Measurements from ENCODE around the gene MAP3K20. TPM values are rescaled to one million over a fixed set of nuclear protein-coding genes. Genes with fewer than 3 reads are reported as not detected.
"Not testable (repeated sequence)": the region's sequence is repeated elsewhere in the genome, so short reads cannot be mapped to it uniquely, and the experiment has no call there.

Gene MAP3K20
- total RNA-seq, 2 donors from 2014 or later: 10.1 to 11.9 TPM

GRCh38 chr2:173171321-173171720 is 95.7 kb downstream of the MAP3K20 start:
- H3K27me3 Mint-ChIP-seq (ENCODE audit: low read depth): peaks cover 9% of the 10 kb centered on the region
- H3K4me3 Mint-ChIP-seq: no peak overlapping the region
- no peak for DNase-seq
- peaks cover 0 to 1% of the 10 kb centered on the region in 2 donors for H3K36me3 Mint-ChIP-seq (ENCODE audit: insufficient read depth in 2 of 2)
- H3K9me3 Mint-ChIP-seq: peaks cover 0 to 3% of the 10 kb centered on the region in 2 donors
- ATAC-seq (replicated peaks in 1 of 2): no peak
- no peaks in the 10 kb centered on the region for H3K4me1 Mint-ChIP-seq (ENCODE audit: low read depth)
- H3K27ac Mint-ChIP-seq: no peak overlapping the region

GRCh38 chr2:173171924-173172643 is 96.4 kb downstream of the MAP3K20 start:
- no peak overlapping the region for H3K27ac Mint-ChIP-seq
- H3K27me3 Mint-ChIP-seq (ENCODE audit: low read depth): peaks cover 9% of the 10 kb centered on the region
- DNase-seq (no peak), ATAC-seq (replicated peaks in 1 of 2) (no peak)
- H3K4me1 Mint-ChIP-seq (ENCODE audit: low read depth): no peaks in the 10 kb centered on the region
- peaks cover 0 to 3% of the 10 kb centered on the region in 2 donors for H3K9me3 Mint-ChIP-seq
- H3K36me3 Mint-ChIP-seq (ENCODE audit: insufficient read depth in 2 of 2): peaks cover 0 to 1% of the 10 kb centered on the region in 2 donors
- no peak overlapping the region for H3K4me3 Mint-ChIP-seq

GRCh38 chr2:173174339-173174738 is 98.7 kb downstream of the MAP3K20 start:
- H3K36me3 Mint-ChIP-seq (ENCODE audit: insufficient read depth in 2 of 2); ATAC-seq (replicated peaks in 1 of 2); DNase-seq; H3K4me1 Mint-ChIP-seq (ENCODE audit: low read depth); H3K27me3 Mint-ChIP-seq (ENCODE audit: low read depth); H3K4me3 Mint-ChIP-seq; H3K27ac Mint-ChIP-seq; H3K9me3 Mint-ChIP-seq: not testable (repeated sequence)

- H3K9me3 Mint-ChIP-seq: peaks cover 0 to 3% of the 10 kb centered on the region in 2 donors
- no peak for DNase-seq
- peaks cover 9% of the 10 kb centered on the region for H3K27me3 Mint-ChIP-seq (ENCODE audit: low read depth)
- no peak overlapping the region for H3K27ac Mint-ChIP-seq
- no peak overlapping the region for H3K4me3 Mint-ChIP-seq
- H3K4me1 Mint-ChIP-seq (ENCODE audit: low read depth): no peaks in the 10 kb centered on the region
- peaks cover 0 to 1% of the 10 kb centered on the region in 2 donors for H3K36me3 Mint-ChIP-seq (ENCODE audit: insufficient read depth in 2 of 2)
- no peak for ATAC-seq (replicated peaks in 1 of 2)
Measured at GRCh38 chr2:173175222-173175621, 99.6 kb downstream of the MAP3K20 start.

GRCh38 chr2:173181982-173182381 is 106.3 kb downstream of the MAP3K20 start:
- H3K9me3 Mint-ChIP-seq: no peaks in the 10 kb centered on the region
- H3K36me3 Mint-ChIP-seq (ENCODE audit: insufficient read depth in 2 of 2): no peaks in the 10 kb centered on the region
- no peaks in the 10 kb centered on the region for H3K4me1 Mint-ChIP-seq (ENCODE audit: low read depth)
- ATAC-seq (replicated peaks in 1 of 2): no peak
- no peaks in the 10 kb centered on the region for H3K27me3 Mint-ChIP-seq (ENCODE audit: low read depth)
- no peak overlapping the region for H3K27ac Mint-ChIP-seq
- no peak for DNase-seq
- no peak overlapping the region for H3K4me3 Mint-ChIP-seq

GRCh38 chr2:173184031-173185004 is 108.7 kb downstream of the MAP3K20 start:
- no peak for ATAC-seq (replicated peaks in 1 of 2)
- DNase-seq: no peak
- no peaks in the 10 kb centered on the region for H3K36me3 Mint-ChIP-seq (ENCODE audit: insufficient read depth in 2 of 2)
- H3K27me3 Mint-ChIP-seq (ENCODE audit: low read depth): no peaks in the 10 kb centered on the region
- H3K9me3 Mint-ChIP-seq: no peaks in the 10 kb centered on the region
- no peak overlapping the region for H3K27ac Mint-ChIP-seq
- H3K4me1 Mint-ChIP-seq (ENCODE audit: low read depth): no peaks in the 10 kb centered on the region
- no peak overlapping the region for H3K4me3 Mint-ChIP-seq

- no peaks in the 10 kb centered on the region for H3K36me3 Mint-ChIP-seq (ENCODE audit: insufficient read depth in 2 of 2)
- DNase-seq: no peak
- no peak for ATAC-seq (replicated peaks in 1 of 2)
- H3K9me3 Mint-ChIP-seq: no peaks in the 10 kb centered on the region
- no peak overlapping the region for H3K4me3 Mint-ChIP-seq
- no peaks in the 10 kb centered on the region for H3K27me3 Mint-ChIP-seq (ENCODE audit: low read depth)
- H3K27ac Mint-ChIP-seq: no peak overlapping the region
- H3K4me1 Mint-ChIP-seq (ENCODE audit: low read depth): no peaks in the 10 kb centered on the region
Measured at GRCh38 chr2:173185437-173185836, 109.8 kb downstream of the MAP3K20 start.

GRCh38 chr2:173187941-173188788 is 112.5 kb downstream of the MAP3K20 start:
- H3K4me1 Mint-ChIP-seq (ENCODE audit: low read depth): no peaks in the 10 kb centered on the region
- no peak for ATAC-seq (replicated peaks in 1 of 2)
- H3K9me3 Mint-ChIP-seq: no peaks in the 10 kb centered on the region
- H3K27me3 Mint-ChIP-seq (ENCODE audit: low read depth): no peaks in the 10 kb centered on the region
- no peaks in the 10 kb centered on the region for H3K36me3 Mint-ChIP-seq (ENCODE audit: insufficient read depth in 2 of 2)
- H3K4me3 Mint-ChIP-seq: no peak overlapping the region
- no peak for DNase-seq
- no peak overlapping the region for H3K27ac Mint-ChIP-seq

- no peaks in the 10 kb centered on the region for H3K4me1 Mint-ChIP-seq (ENCODE audit: low read depth)
- no peaks in the 10 kb centered on the region for H3K9me3 Mint-ChIP-seq
- no peaks in the 10 kb centered on the region for H3K27me3 Mint-ChIP-seq (ENCODE audit: low read depth)
- no peaks in the 10 kb centered on the region for H3K36me3 Mint-ChIP-seq (ENCODE audit: insufficient read depth in 2 of 2)
- DNase-seq: no peak
- H3K27ac Mint-ChIP-seq: no peak overlapping the region
- ATAC-seq (replicated peaks in 1 of 2): no peak
- H3K4me3 Mint-ChIP-seq: no peak overlapping the region
Measured at GRCh38 chr2:173191601-173192000, 116.0 kb downstream of the MAP3K20 start.

GRCh38 chr2:173192071-173192470 is 116.4 kb downstream of the MAP3K20 start:
- DNase-seq (no peak), ATAC-seq (replicated peaks in 1 of 2) (no peak)
- Mint-ChIP-seq H3K36me3 (ENCODE audit: insufficient read depth in 2 of 2) (no peaks in the 10 kb centered on the region), H3K4me3 (no peak overlapping the region), H3K4me1 (ENCODE audit: low read depth) (no peaks in the 10 kb centered on the region), H3K27ac (no peak overlapping the region), H3K9me3 (no peaks in the 10 kb centered on the region), H3K27me3 (ENCODE audit: low read depth) (no peaks in the 10 kb centered on the region)

- Mint-ChIP-seq H3K4me3 (no peak overlapping the region), H3K9me3 (no peaks in the 10 kb centered on the region), H3K27me3 (ENCODE audit: low read depth) (no peaks in the 10 kb centered on the region), H3K27ac (no peak overlapping the region), H3K36me3 (ENCODE audit: insufficient read depth in 2 of 2) (no peaks in the 10 kb centered on the region), H3K4me1 (ENCODE audit: low read depth) (no peaks in the 10 kb centered on the region)
- ATAC-seq (replicated peaks in 1 of 2) (no peak), DNase-seq (no peak)
Measured at GRCh38 chr2:173193925-173194324, 118.3 kb downstream of the MAP3K20 start.

GRCh38 chr2:173195100-173195499 is 119.5 kb downstream of the MAP3K20 start:
- no peaks in the 10 kb centered on the region for H3K4me1 Mint-ChIP-seq (ENCODE audit: low read depth)
- no peaks in the 10 kb centered on the region for H3K27me3 Mint-ChIP-seq (ENCODE audit: low read depth)
- H3K36me3 Mint-ChIP-seq (ENCODE audit: insufficient read depth in 2 of 2): no peaks in the 10 kb centered on the region
- no peaks in the 10 kb centered on the region for H3K9me3 Mint-ChIP-seq
- ATAC-seq (replicated peaks in 1 of 2) (no peak), DNase-seq (no peak)
- H3K27ac Mint-ChIP-seq: no peak overlapping the region
- no peak overlapping the region for H3K4me3 Mint-ChIP-seq

GRCh38 chr2:173196080-173196479 is 120.4 kb downstream of the MAP3K20 start:
- no peaks in the 10 kb centered on the region for H3K27me3 Mint-ChIP-seq (ENCODE audit: low read depth)
- H3K9me3 Mint-ChIP-seq: no peaks in the 10 kb centered on the region
- no peak overlapping the region for H3K4me3 Mint-ChIP-seq
- no peak overlapping the region for H3K27ac Mint-ChIP-seq
- ATAC-seq (replicated peaks in 1 of 2) (no peak), DNase-seq (no peak)
- no peaks in the 10 kb centered on the region for H3K4me1 Mint-ChIP-seq (ENCODE audit: low read depth)
- no peaks in the 10 kb centered on the region for H3K36me3 Mint-ChIP-seq (ENCODE audit: insufficient read depth in 2 of 2)

Measured in activated T-cell treated with anti-CD3 and anti-CD28 coated beads, Interleukin-2, amount 50 U/mL, for 72 hours (primary cell).